ELF-1 (cell line): ENCODE measurements around the gene SERPINI2.

Experiments used
- DNase-seq: peaks from one replicate; pipeline ENCODE4 v3.0.0-alpha.2; 2016; ENCODE audit warnings: low read depth, low spot score

The SERPINI2 gene, protein sequence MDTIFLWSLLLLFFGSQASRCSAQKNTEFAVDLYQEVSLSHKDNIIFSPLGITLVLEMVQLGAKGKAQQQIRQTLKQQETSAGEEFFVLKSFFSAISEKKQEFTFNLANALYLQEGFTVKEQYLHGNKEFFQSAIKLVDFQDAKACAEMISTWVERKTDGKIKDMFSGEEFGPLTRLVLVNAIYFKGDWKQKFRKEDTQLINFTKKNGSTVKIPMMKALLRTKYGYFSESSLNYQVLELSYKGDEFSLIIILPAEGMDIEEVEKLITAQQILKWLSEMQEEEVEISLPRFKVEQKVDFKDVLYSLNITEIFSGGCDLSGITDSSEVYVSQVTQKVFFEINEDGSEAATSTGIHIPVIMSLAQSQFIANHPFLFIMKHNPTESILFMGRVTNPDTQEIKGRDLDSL

DNA sequence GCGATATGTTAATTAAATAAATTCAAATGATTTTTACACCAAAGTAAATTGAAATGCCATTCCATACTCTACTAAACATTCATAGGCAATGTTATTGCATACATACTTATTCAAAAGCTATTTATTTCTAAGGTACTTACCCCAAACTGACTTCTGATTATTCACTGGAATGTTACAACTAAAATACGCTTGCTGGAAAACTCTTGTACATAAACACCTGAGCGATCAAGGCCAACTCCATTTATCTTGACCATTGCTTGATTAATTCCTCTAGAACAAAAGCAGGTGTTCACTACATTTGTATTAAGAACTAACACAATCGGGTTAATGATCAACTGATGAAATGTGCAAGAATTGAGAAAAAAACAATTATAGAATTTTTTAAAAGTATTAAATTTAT, at the start of gene SERPINI2:
Gene SERPINI2, minus strand, starts transcription at position 180 of the 400 bp plus-strand sequence. CDS start 2,208 bp downstream, outside the sequence.
- DNase-seq: no peak

DNA sequence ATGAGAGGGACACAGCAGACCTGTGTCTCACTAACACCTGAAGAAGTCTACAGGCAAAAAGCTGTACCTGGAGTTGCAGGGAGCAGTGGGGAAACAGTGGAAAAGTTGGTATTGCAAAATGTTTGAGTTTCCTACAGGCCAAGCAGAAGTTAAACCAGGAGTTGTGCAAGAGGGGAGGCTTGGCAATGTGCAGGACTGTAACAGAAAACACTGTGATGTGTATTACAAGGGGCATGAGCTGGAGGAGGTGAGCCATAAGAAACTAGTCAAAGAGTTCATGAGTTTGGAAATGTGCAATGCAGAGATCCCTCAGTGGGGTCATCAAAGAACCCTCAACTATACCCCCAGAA, 47.1 kb upstream of the SERPINI2 start:
- DNase-seq: no peak

DNA sequence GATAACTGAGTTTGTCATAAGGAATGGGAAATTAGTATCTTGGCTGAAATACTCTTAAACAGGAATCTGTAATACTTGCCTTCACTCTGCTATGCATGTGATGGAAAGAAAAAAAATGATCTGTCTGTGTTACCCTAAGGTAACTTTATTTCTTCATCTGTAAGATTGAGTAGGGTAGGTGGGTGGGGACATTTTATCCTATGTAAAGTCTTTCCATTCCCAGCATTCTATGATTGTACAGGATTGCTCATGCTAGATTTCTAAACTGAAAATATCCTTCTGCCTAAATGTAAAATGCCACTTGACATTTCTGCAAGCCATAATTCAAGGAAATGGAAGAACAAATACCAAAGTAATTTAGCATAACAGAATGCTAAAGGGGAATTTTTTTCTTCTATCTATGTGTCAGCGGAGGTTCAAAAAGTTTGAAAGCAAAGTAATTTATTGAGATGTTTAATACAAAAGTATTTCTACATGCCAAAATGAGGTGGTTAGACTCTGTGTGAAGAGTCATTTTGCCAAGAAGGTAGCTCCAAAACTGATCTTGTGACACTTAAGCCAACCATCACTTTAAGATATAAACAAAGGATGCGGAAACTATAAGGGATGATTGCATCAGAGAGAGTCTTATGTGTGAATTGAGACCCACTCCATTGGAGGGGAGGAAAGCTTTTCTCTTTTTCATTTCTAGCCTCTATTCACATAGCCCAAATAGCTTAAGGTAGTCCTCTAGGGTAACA, 46.6 kb upstream of the SERPINI2 start:
- no peak for DNase-seq

DNA sequence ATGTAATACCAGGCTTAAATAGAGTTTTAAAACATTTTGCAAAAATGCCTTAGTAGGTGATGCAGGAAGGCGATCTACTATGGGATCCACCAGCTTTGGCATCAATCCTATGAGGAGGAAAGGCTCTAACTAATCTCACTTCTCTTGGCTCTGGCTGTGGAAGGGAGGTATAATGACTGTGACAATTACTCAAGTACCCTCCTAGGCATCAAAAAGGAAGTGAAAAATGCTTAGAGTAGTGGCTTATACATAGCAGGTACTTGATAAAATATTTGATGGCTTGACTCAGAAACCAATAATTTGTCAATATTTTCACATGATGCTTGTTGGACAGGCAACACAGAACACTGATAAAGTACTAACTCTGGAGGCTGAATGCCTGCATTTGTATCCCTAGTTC, 34.1 kb upstream of the SERPINI2 start:
- no peak for DNase-seq

DNA sequence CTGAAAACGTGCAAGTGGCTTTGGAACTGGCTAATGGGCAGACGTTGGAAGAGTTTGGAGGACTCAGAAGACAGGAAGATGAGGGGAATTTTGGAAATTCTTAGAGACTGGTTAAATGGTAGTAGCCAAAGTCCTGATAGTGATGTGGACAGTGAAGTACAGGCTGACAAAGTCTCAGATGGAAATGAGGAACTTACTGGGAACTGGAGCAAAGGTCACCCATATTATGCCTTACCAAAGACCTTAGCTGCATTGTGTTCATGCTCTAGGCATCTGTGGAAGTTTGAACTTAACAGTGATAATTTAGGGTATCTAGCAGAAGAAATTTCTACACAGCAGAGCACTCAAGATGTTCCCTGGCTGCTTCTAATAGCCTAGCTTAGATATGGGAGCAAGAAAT, 28.6 kb upstream of the SERPINI2 start:
- no peak for DNase-seq

DNA sequence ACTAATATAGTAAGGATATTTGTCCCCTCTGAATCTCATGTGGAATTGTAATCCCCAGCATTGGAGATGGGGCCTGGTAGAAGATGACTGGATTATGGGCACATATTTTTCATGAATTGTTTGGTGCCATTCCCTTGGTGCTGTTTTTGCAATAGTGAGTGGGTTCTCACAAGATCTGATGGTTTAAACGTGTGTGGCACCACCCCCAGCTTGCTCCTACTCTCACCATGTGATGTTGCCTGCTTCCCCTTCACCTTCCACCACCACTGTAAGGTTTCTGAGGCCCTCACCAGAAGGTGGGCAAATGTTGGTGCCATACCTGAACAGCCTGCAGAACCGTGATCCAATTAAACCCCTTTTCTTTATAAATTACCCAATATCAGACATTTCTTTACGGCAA, 28.1 kb upstream of the SERPINI2 start:
- no peak for DNase-seq

DNA sequence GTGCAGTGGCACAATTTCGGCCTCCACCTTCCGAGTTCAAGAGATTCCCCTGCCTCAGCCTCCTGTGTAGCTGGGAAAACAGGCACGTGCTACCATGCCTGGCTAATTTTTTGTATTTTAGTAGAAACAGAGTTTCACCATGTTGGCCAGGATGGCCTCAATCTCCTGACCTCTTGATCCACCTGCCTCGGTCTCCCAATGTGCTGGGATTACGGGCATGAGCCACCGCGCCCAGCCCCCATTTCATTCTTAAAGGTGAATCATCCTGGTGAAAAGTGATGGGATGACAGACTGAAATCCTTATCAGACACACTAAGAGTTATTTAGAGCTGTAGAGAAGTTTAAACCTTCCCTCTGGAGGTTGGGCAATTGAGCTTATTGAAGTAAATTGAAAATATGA, 24.1 kb upstream of the SERPINI2 start:
- DNase-seq: no peak

DNA sequence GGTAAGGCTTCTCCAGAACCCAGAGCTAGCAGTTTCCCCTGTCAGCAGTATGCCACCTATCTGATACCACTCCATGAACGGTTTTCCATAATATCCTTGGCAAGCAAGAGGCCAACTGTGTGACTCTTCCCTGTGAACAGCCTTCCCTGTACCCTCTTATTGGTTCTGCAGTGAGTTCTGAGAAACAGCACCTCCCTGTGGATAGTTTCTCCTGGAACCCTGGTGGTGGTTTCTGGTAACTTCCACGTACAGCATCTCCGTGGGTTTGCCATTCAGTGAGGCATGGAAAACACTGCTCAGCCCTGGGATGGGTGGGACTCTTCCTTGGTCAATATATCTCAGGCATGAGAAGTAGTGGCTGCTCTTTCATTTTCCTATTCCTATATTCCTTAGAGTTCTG, 19.4 kb upstream of the SERPINI2 start:
- peak; percentile 39 for DNase-seq

DNA sequence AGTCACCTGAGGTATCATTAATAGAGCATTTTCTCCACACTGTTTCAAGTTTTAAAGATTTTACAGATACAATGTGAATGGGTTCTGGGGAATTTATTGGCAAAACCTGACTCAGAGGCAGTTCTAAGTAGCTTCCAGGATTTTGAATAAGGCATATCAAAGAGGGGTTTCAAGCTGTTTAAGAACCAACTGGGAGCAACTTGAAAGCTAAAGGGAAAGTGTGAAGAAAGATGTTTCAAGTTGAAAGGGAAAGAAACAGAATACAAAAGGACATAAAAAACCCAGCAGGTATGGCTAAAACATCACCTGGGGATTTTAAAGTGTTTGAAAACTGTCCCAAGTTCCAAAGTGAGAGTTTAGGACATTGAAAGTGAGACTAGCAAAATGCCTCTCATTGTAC, 17.8 kb upstream of the SERPINI2 start:
- no peak for DNase-seq

DNA sequence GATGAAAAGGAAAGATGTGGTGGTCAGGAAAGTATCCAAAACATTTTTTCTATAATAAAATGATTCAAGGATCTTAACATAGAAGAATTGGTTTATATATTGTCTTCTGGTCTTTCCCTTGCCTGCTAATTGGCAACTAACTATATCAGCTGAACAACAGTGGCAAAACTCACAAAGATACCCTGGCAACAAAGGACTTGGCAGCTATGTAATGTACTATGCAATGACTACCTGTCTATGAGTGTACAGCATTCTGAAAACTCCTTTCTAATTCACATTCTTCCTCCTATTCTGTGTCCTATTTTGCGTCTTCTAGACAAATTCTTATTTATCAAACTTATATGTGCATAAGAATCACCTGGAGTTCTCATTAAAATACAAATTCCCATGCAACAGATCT, 15.7 kb upstream of the SERPINI2 start:
- no peak for DNase-seq

DNA sequence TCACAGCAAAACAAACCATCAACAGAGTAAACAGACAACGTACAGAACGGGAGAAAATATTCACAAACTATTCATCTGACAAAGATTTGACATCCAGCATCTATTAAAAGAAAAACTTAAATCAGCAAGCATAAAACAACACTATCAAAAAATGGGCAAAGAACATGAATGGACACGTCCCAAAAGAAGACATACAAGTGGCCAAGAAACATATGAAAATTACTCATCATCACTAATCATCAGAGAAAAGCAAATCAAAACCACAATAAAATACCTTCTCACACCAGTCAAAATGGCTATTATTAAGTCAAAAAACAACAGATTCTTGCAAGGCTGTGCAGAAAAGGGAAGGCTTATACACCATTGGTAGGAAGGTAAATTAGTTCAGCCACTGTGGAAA, 13.7 kb upstream of the SERPINI2 start:
- DNase-seq: no peak

DNA sequence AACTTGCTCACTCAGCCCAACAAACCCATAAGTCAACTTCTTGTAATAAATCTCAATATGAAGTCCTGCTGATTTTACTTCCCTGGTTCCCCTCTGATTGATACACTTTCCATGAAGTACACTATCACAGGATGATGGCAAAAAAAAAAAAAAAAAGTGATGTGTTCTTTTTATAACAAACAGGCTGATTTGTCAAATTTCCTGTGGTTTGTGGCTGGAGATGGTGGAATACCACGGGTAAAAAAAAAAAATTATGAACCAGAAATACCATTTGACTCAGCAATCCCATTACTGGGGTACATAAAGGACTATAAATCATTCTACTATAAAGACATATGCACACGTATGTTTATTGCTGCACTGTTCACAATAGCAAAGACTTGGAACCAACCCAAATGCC, 10.7 kb upstream of the SERPINI2 start:
- no peak for DNase-seq

DNA sequence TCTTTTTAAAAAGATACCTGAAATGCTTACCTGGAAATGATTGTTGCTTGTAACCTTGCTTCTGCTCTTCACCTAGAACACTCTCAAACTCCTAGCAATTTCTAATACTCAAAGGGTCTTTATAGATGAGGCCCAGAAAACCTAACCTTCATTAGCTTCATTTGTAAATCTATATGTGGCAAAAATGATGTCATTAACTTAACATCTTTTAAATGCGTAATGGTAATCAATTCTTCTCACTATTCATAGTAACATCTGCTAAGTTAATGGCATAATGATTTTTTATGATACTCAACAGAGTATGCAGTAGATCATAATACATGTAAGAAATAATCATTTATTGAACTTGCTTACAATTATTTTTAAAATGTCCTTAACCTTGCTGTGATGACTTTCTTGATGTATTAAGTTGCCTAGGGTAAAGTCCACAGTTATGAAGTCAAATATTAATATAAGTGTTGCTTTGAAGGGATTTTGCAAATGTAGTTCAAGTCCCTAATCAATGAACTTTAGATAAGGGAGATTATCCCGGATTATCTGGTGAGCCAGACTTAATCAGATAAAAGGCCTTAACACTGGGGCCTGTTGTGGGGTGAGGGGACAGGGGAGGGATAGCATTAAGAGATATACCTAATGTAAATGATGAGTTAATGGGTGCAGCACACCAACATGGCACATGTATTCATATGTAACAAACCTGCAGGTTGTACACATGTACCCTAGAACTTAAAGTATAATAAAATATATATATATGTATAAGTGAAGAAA, 10.1 kb upstream of the SERPINI2 start:
- DNase-seq: no peak

DNA sequence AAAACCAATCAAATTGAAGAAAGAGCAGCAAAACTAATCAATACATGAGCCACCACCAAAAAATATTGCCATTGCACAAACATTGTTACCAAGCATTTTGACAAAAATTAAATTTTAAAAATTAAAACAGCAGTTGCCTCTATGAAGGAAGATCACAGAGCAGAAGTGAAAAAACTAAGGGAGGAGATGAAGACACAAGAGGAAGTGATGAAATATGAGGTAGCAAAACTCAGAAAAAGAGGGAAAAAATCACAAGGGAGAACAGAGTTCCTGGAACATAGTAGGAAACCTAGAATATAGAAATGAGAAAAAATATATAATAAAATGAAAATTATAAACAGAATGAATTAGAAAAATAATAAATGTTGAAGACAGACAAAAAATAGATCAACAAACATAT, 7.3 kb upstream of the SERPINI2 start:
- no peak for DNase-seq

DNA sequence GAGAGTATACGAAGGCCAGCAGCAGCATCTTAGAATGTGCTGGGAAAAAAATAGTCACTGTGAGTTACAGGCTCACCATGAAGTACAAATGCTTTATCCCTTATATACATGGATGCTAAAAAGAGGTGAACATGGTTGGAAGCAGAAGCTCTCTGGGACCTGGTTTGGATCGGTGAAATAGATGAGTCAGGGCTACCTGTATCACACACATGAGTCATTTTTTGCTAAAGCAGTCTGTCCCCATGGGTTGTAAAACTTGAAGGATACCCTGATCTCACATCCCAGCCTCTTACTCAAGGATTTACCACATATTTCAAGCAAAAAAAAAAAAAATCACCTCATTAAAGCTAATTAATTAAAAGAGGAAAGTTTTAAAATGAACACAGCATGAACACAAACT, 6.9 kb upstream of the SERPINI2 start:
- no peak for DNase-seq

DNA sequence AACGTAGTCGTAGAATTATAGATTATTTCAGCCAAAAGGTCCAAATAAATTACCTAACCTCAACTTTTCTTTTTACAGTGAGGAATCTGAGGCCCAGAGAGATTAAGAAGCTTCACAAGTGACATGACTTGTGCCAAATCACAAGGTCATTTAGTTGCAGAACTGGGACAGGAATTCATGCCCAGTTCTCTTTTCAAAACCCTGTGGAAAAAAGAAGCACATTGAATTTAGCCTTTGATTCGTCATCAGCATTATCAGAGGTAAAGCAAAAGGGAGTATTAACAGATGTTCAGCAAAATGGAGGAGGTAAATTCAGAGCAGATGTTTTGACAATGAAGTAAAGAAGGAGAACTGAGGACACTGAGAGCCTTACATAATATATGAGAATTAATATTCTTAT, 4.5 kb downstream of the SERPINI2 start:
- DNase-seq: no peak

DNA sequence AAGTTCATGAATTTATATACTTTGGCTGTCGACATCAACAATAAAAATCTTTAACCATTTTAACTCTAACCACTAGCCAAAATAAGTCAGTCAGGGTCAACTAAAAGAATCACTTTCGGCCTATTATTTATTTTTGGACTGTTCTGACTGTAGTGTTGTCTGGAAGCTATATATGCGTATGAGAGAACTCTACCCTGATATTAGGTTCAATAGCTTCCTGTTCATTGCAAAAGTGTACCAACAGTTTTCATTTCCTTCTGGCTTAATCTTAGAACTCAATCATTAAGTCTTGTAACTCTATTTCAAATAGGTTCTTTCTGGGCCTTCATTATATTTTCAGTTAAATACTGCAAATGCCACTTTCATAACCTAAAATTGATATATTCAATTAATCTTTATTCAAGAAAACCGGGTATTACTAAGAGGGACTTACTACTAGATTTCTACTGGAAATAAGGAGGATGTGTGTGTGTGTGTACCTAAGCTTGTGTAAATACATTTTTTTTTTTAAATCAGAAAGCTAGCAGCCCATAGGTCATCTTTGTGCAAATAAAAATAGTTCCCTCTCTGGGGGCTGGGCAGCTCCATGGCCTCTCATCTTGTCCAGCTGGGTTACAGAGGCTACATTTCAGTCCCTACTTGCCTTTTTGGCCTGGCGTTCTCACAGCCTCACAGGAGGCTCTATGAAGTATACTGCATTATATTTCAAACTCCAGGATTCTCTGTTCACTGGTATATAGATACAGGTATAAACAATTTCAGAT, 5.8 kb downstream of the SERPINI2 start:
- no peak for DNase-seq

DNA sequence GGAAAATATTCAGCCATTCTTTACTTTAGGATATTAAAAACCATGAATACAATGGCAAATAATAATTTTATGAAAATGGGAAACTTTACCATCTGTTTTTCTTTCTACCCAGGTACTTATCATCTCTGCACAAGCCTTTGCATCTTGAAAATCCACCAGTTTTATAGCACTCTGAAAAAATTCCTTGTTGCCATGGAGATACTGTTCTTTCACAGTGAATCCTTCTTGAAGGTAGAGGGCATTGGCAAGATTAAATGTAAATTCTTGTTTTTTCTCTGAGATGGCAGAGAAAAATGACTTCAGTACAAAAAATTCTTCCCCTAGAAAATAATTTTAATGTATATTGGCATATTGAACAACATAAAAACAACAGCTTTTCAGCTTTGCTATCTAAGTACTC, 6.9 kb downstream of the SERPINI2 start:
- DNase-seq: no peak

DNA sequence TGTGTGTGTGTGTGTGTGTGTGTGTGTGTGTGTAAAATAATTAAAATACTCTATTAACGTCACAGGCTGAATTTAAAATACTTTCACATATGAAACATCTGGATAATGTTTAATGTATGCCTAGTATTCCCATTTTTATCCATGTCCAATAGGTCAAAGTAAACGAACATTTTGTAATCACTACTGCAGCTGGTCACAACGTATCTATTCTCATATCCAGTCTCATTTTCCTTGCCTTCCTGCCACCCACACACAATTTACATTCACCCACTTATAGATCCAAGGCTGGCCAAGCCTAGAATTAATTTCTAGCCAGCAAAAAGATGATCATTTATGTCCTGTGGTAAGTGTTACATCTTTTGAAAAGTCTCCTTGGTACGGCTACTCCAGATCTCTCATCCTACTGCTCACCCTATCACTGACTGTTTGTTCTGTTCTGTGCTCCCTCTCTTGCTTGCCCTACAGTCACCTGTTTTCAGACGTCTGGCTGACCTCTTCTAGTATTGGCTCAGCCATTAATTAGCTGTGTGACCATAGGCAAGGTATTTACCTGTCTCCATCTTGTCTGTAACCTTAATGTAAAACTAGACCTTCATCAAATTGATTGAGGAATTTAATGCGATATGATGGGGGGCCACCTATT, 17.6 kb downstream of the SERPINI2 start:
- no peak for DNase-seq

DNA sequence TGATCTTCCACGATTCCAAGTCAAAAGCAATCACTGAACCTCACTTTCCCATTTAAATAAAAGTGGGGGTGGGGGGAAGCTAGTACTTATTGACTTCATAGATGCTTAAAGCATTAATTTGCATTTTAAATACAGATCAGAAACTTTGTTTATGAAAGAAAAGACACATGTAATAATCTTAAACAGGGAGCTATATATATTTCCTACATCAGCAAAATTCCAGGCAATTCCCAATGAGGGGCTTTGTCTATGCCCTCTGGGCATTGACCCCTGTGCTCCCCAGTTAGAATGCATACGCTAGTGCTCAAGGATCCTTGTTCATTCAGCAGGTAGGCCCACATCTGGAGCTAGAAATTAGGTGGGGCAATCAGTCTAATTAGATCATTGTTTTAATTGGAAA, 20.0 kb downstream of the SERPINI2 start:
- no peak for DNase-seq

DNA sequence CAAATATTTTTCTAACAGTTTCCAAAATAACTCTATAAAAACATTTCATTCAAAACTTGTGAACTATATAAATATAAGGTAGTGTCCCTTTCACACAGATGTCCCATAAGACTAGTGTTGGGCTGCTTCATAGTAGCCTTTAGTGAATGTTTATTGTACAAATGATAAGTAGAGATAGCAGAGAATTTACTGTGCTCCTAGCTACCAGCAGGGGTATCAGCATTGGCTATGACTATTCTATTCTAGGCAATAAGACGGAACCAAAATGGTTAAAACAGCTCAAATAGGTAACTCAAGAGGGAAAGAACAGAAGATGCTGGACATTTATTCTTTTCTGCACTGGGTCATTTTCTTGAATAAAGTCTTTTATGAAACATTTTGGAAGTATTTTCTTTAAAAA, 22.6 kb downstream of the SERPINI2 start:
- no peak for DNase-seq
